Ishikawa (cell line): ENCODE data around the gene AKAP6.

ENCODE experiments used
- CEBPB ChIP-seq: IDR thresholded peaks from 2 replicates; pipeline ENCODE4 v1.6.1; 2012
- CREB1 ChIP-seq: IDR thresholded peaks from 2 replicates; pipeline ENCODE4 v1.6.1; 2012; ENCODE audit warnings: low read depth
- EGR1 ChIP-seq: IDR thresholded peaks from 2 replicates; pipeline ENCODE4 v1.6.1; 2012
- EP300 ChIP-seq: IDR thresholded peaks from 2 replicates; pipeline ENCODE4 v1.6.1; 2012; ENCODE audit warnings: borderline replicate concordance
- FOXM1 ChIP-seq: IDR thresholded peaks from 2 replicates; pipeline ENCODE4 v1.6.1; 2012; ENCODE audit warnings: low read depth, borderline replicate concordance
- MAX ChIP-seq: IDR thresholded peaks from 2 replicates; pipeline ENCODE4 v1.6.1; 2012
- NFIC ChIP-seq: IDR thresholded peaks from 2 replicates; pipeline ENCODE4 v1.6.1; 2012
- RAD21 ChIP-seq: IDR thresholded peaks from 2 replicates; pipeline ENCODE4 v1.6.1; 2012; ENCODE audit warnings: low read depth
- REST ChIP-seq: IDR thresholded peaks from 2 replicates; pipeline ENCODE4 v1.6.1; 2012; ENCODE audit warnings: low read depth, mild to moderate bottlenecking
- TAF1 ChIP-seq: IDR thresholded peaks from 2 replicates; pipeline ENCODE4 v1.6.1; 2012; ENCODE audit warnings: low read depth, mild to moderate bottlenecking
- TCF12 ChIP-seq: IDR thresholded peaks from 2 replicates; pipeline ENCODE4 v1.6.1; 2012; ENCODE audit warnings: low read depth
- TEAD4 ChIP-seq: IDR thresholded peaks from 2 replicates; pipeline ENCODE4 v1.6.1; 2012
- YY1 ChIP-seq: IDR thresholded peaks from 2 replicates; pipeline ENCODE4 v1.6.1; 2012; ENCODE audit warnings: low read depth
- ZBTB7A ChIP-seq: IDR thresholded peaks from 2 replicates; pipeline ENCODE4 v1.6.1; 2012; ENCODE audit warnings: low read depth
- TF ChIP-seq, protein P1 (sequence below): IDR thresholded peaks from 2 replicates; pipeline ENCODE4 v1.6.1; 2012

The AKAP6 gene

DNA sequence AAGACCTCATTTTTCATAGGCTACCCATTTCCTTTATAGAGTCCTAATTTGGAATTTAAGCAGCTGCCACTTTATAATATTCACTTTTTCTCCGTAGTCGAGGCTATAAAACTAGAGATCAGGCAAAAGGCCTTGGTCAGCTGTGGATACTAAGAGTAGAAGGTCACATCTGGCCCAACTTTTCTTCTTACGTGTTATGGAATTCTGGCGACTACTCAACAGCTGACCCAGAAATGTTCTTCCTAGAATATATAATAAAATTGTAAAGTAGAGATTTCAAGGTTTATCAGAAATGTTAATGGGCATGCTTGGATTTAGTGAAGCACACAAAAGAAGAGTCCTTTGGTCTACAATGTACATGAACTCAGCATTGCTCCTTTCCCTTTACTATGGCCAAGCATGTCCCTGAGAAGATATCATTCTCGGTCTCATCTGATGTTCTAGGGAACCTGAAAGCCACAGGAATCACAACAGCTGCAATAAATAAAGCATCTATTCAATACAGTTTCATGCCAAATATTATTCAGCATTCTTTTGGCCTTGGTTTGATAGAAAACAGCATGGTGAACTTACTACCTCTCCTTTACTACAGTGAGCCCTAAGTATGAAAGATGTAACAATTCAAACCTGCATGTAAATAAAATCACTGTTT, 348.2 kb downstream of the AKAP6 start:
- TF ChIP-seq FOXM1 (no peak), TCF12 (no peak), ZBTB7A (no peak)

- TF ChIP-seq, protein P1, sequence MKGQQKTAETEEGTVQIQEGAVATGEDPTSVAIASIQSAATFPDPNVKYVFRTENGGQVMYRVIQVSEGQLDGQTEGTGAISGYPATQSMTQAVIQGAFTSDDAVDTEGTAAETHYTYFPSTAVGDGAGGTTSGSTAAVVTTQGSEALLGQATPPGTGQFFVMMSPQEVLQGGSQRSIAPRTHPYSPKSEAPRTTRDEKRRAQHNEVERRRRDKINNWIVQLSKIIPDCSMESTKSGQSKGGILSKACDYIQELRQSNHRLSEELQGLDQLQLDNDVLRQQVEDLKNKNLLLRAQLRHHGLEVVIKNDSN, result no peak
- TF ChIP-seq MAX (0 out of 2 replicates have a peak, but pooled peaks have one; percentile 52), TCF12 (peak; percentile 94), TEAD4 (peak; percentile 93), EGR1 (no peak), TAF1 (0 out of 2 replicates have a peak, but pooled peaks have one; percentile 20), FOXM1 (peak; percentile 89), CEBPB (no peak), ZBTB7A (no peak), NFIC (peak; percentile 86), EP300 (peak; percentile 95), RAD21 (peak; percentile 22; the same call in 1 of the 2 replicates), REST (no peak), YY1 (no peak)
Observed at GRCh38 chr14:32678088-32678487, 349.0 kb downstream of the AKAP6 start.

- TF ChIP-seq NFIC (peak; percentile 95), FOXM1 (peak; percentile 99), TAF1 (no peak), CREB1 (no peak), TEAD4 (peak; percentile 96), RAD21 (no peak), YY1 (no peak), EP300 (peak; percentile 100), CEBPB (peak; percentile 68), EGR1 (no peak; the same call in 1 of the 2 replicates), ZBTB7A (no peak), REST (no peak), TCF12 (peak; percentile 100), MAX (peak; percentile 91)
- TF ChIP-seq, protein P1, result peak; percentile 86
Observed at GRCh38 chr14:32679927-32680612, 351.0 kb downstream of the AKAP6 start.

GRCh38 chr14:32681598-32681997, 352.5 kb downstream of the AKAP6 start:
- TF ChIP-seq EP300 (peak; percentile 39; the same call in 1 of the 2 replicates), RAD21 (no peak), TCF12 (peak; percentile 47), FOXM1 (0 out of 2 replicates have a peak, but pooled peaks have one; percentile 29)

DNA sequence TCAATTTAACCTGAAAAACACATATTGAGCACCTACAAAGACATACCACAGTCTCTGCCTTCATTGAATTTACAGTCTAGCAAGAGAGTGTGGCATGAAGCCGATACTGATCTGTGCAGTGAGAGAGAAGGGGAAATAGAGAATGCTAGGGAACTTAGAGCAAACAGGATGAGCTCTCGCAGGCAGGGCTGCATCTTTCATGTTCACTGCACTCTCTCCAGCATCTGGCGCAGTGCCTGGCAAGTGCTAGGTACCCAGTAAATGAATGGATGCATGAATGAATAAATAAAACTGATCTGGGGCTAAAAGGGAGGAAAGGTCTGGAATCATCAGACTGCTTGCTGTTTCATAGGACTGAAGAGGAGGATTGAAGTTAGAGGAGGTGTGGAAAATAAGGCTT, 353.1 kb downstream of the AKAP6 start:
- TF ChIP-seq NFIC, result peak; percentile 40; the same call in 1 of the 2 replicates
- no peak for TF ChIP-seq FOXM1

- TF ChIP-seq FOXM1 (no peak), EGR1 (no peak), REST (no peak), MAX (no peak), CEBPB (no peak), ZBTB7A (no peak), RAD21 (no peak), EP300 (no peak), CREB1 (no peak), YY1 (no peak), TAF1 (no peak), TEAD4 (no peak), TCF12 (no peak), NFIC (no peak)
- TF ChIP-seq, protein P1, result no peak
Observed at GRCh38 chr14:32683679-32684078, 354.6 kb downstream of the AKAP6 start.
